Transverse colon (tissue), 4 donors: ENCODE results near the gene PBOV1. TPM values are rescaled to one million over a fixed set of nuclear protein-coding genes. Genes with fewer than 3 reads are reported as not detected.

Experiments
- DNase-seq: peaks from one replicate; pipeline ENCODE4 v3.0.0-alpha.2; 2019
- H3K27ac ChIP-seq, 4 donors: fragments of 200-600 bp; sonication (generic); 2 replicates each; pipeline ENCODE4 v1.5.1; 2016 to 2018; ENCODE audit warnings: inconsistent platforms in 4 of 4
- H3K27me3 ChIP-seq: fragments of 200-600 bp; sonication (generic); 2 replicates; pipeline ENCODE4 v1.5.1; 2017; ENCODE audit warnings: inconsistent platforms
- H3K36me3 ChIP-seq, 4 donors: fragments of 200-600 bp; sonication (generic); 2 replicates each; pipeline ENCODE4 v1.5.1; 2017 to 2019; ENCODE audit warnings: inconsistent platforms in 4 of 4
- H3K4me1 ChIP-seq, 4 donors: fragments of 200-600 bp; sonication (generic); 2 replicates each; pipeline ENCODE4 v1.5.1; 2017 to 2020; ENCODE audit warnings: inconsistent platforms in 4 of 4
- H3K4me3 ChIP-seq, 4 donors: fragments of 200-600 bp; sonication (generic); 1 replicate in 1 of 4; 2 replicates in 3 of 4; pipeline versions ENCODE4 v1.5.1 to v1.6.1; 2017 to 2019; ENCODE audit warnings: inconsistent platforms in 4 of 4
- H3K9me3 ChIP-seq, 2 donors: fragments of 200-600 bp; sonication (generic); 2 replicates each; pipeline ENCODE4 v1.5.1; 2017 to 2019; ENCODE audit warnings: inconsistent platforms in 2 of 2
- CTCF ChIP-seq, 5 experiments: fragments of 200-600 bp in 3 of 5; fragments of 450-650 bp in 2 of 5; sonication (generic) in 3 of 5; IDR thresholded peaks; 1 replicate in 2 of 5; 2 replicates in 3 of 5; pipeline ENCODE4 v1.5.1; 2016 to 2017; ENCODE audit warnings: antibody characterized with exemption in 5 of 5, inconsistent platforms in 3 of 5, mild to moderate bottlenecking in 2 of 5, moderate library complexity in 1 of 5
- EP300 ChIP-seq: sonication (generic); formaldehyde crosslinking; IDR thresholded peaks from one replicate; pipeline ENCODE4 v1.6.1; 2017; ENCODE audit warnings: antibody characterized with exemption, low read depth
- POLR2A ChIP-seq: fragments of 450-650 bp; IDR thresholded peaks from one replicate; pipeline ENCODE4 v1.6.1; 2016; ENCODE audit warnings: antibody characterized with exemption, mild to moderate bottlenecking, moderate library complexity
- POLR2AphosphoS5 ChIP-seq, 3 donors: sonication (generic); formaldehyde crosslinking; IDR thresholded peaks; one replicate each; pipeline ENCODE4 v1.6.1; 2016; ENCODE audit warnings: antibody characterized with exemption in 3 of 3
- WGBS, 2 donors: methylation state at CpG; one replicate each; pipeline ENCODE4 v1.1.5; 2018; ENCODE audit warnings: low coverage in 1 of 2; 5-methylcytosine and 5-hydroxymethylcytosine counted together
- in situ Hi-C, 4 donors: fragments of 200-750 bp; cut with MboI; loops; one replicate each; pipeline versions ENCODE4 v1.15.0 to v1.15.1; 2017; ENCODE audit warnings: low sequenced_read_pairs in 3 of 4, low pct_ligation_motif_present in 1 of 4, low pct_unique_long_range_greater_than_20kb in 1 of 4
- intact Hi-C: fragments of 100-400 bp; cut with DNase I; formaldehyde crosslinking; loops from one replicate; pipeline ENCODE4 v1.15.1; 2023; ENCODE audit warnings: low total_unique reads
- total RNA-seq, 4 donors: library from RNA; depleted of rRNA; stranded (reverse); fragments of >200 nt; gene quantifications; one replicate each; pipeline ENCODE4 v1.1.0, GENCODE V29; 2016

PBOV1 gene
- total RNA-seq, 4 donors from 2014 or later = not detected

- no peak for TF ChIP-seq EP300
- TF ChIP-seq CTCF (IDR thresholded peaks at IDR 0.05) = no peak
- no peak for TF ChIP-seq POLR2A
- no peak for TF ChIP-seq POLR2AphosphoS5 (IDR thresholded peaks at IDR 0.05)
- Histone ChIP-seq H3K4me1 (peaks cover 0 to 8% (median 6%) of the 10 kb centered on the region in 4 donors), H3K27ac (no peak overlapping the region), H3K27me3 (no peaks in the 10 kb centered on the region), H3K4me3 (no peak overlapping the region), H3K9me3 (no peaks in the 10 kb centered on the region), H3K36me3 (peaks cover 0 to 4% (median 0%) of the 10 kb centered on the region in 4 donors)
- in situ Hi-C loops = no loop called here
- no peak for DNase-seq
- intact Hi-C loops = no loop called here
- WGBS, 2 donors = 81 to 83% methylated on average over 1 of the region's 1 CpG
Observed at GRCh38 chr6:138235205-138235604, 16.9 kb upstream of the PBOV1 start.

- Histone ChIP-seq H3K9me3 (no peaks in the 10 kb centered on the region), H3K27me3 (no peaks in the 10 kb centered on the region), H3K36me3 (peaks cover 0 to 4% (median 0%) of the 10 kb centered on the region in 4 donors), H3K27ac (no peak overlapping the region), H3K4me1 (peaks cover 0 to 8% (median 6%) of the 10 kb centered on the region in 4 donors), H3K4me3 (no peak overlapping the region)
- intact Hi-C loops (no loop called here), in situ Hi-C loops (no loop called here)
- WGBS, 2 donors = 41 to 61% methylated on average over 2 of the region's 2 CpGs
- DNase-seq = no peak
- TF ChIP-seq CTCF (IDR thresholded peaks at IDR 0.05) (no peak), POLR2AphosphoS5 (IDR thresholded peaks at IDR 0.05) (no peak), POLR2A (no peak), EP300 (no peak)
Observed at GRCh38 chr6:138234363-138234762, 16.1 kb upstream of the PBOV1 start.

GRCh38 chr6:138231381-138231886 is 13.1 kb upstream of the PBOV1 start:
- no peak for TF ChIP-seq EP300
- no peak for TF ChIP-seq POLR2AphosphoS5 (IDR thresholded peaks at IDR 0.05)
- no peak for TF ChIP-seq CTCF (IDR thresholded peaks at IDR 0.05)
- no peak for TF ChIP-seq POLR2A
- intact Hi-C loops (no loop called here), in situ Hi-C loops (no loop called here)
- Histone ChIP-seq H3K9me3 (no peaks in the 10 kb centered on the region), H3K4me1 (peaks cover 0 to 18% (median 14%) of the 10 kb centered on the region in 4 donors), H3K27me3 (no peaks in the 10 kb centered on the region), H3K27ac (peak overlapping the region in 3 of 4 donors; percentile 49 to 74 (median 53)), H3K4me3 (no peak overlapping the region), H3K36me3 (no peaks in the 10 kb centered on the region)
- WGBS, 2 donors = 31 to 45% methylated on average over 4 of the region's 4 CpGs
- DNase-seq = no peak

GRCh38 chr6:138230759-138231380 is 12.6 kb upstream of the PBOV1 start:
- intact Hi-C loops = no loop called here

More at GRCh38 chr6:138230759-138231380, 12.6 kb upstream of the PBOV1 start:
- H3K4me3 ChIP-seq = no peak overlapping the region
- in situ Hi-C loops = no loop called here
- H3K9me3 ChIP-seq = no peaks in the 10 kb centered on the region
- peak overlapping the region in 3 of 4 donors; percentile 49 to 74 (median 53) for H3K27ac ChIP-seq
- no peaks in the 10 kb centered on the region for H3K27me3 ChIP-seq
- no peak for DNase-seq
- TF ChIP-seq POLR2A = no peak
- no peak for TF ChIP-seq EP300
- no peak for TF ChIP-seq CTCF (IDR thresholded peaks at IDR 0.05)
- no peak for TF ChIP-seq POLR2AphosphoS5 (IDR thresholded peaks at IDR 0.05)
- WGBS, 2 donors = 53 to 66% methylated on average over 2 to 3 of the region's 3 CpGs
- no peaks in the 10 kb centered on the region for H3K36me3 ChIP-seq
- H3K4me1 ChIP-seq = peaks cover 0 to 20% (median 17%) of the 10 kb centered on the region in 4 donors
